Parathyroid adenoma (tissue), 2 donors: ENCODE results near the gene ABCD1.

Experiments used
- H2AFZ ChIP-seq: fragments of 300-600 bp; sonication (generic); one replicate; pipeline ENCODE4 v1.7.0; 2017; ENCODE audit warnings: antibody characterized with exemption, mild to moderate bottlenecking
- H3K27ac ChIP-seq: fragments of 300-600 bp; sonication (generic); one replicate; pipeline ENCODE4 v1.7.0; 2017
- H3K27me3 ChIP-seq: fragments of 300-600 bp; sonication (generic); one replicate; pipeline ENCODE4 v1.7.0; 2017; ENCODE audit warnings: low read length; ENCODE audit not compliant: control insufficient read depth, insufficient read depth
- H3K36me3 ChIP-seq: fragments of 300-600 bp; sonication (generic); one replicate; pipeline ENCODE4 v1.7.0; 2017; ENCODE audit warnings: low read length; ENCODE audit not compliant: control insufficient read depth, insufficient read depth
- H3K4me1 ChIP-seq: fragments of 300-600 bp; sonication (generic); one replicate; pipeline ENCODE4 v1.7.0; 2017; ENCODE audit warnings: control low read depth
- H3K4me2 ChIP-seq: fragments of 300-600 bp; sonication (generic); one replicate; pipeline ENCODE4 v1.7.0; 2017; ENCODE audit warnings: low read length
- H3K4me3 ChIP-seq: fragments of 300-600 bp; sonication (generic); one replicate; pipeline ENCODE4 v1.7.0; 2017; ENCODE audit warnings: low read depth, low read length
- H3K79me2 ChIP-seq: fragments of 300-600 bp; sonication (generic); one replicate; pipeline ENCODE4 v1.7.0; 2017; ENCODE audit warnings: control low read depth
- H3K9ac ChIP-seq: fragments of 300-600 bp; sonication (generic); one replicate; pipeline ENCODE4 v1.7.0; 2017; ENCODE audit warnings: mild to moderate bottlenecking
- H3K9me3 ChIP-seq: fragments of 300-600 bp; sonication (generic); one replicate; pipeline ENCODE4 v1.7.0; 2017; ENCODE audit warnings: low read length; ENCODE audit not compliant: control insufficient read depth
- CTCF ChIP-seq: fragments of 300-600 bp; sonication (generic); IDR thresholded peaks from one replicate; pipeline ENCODE4 v1.7.0; 2017; ENCODE audit warnings: antibody characterized with exemption, mild to moderate bottlenecking
- donor health status: primary hyperparathyroidism.

The ABCD1 gene

DNA sequence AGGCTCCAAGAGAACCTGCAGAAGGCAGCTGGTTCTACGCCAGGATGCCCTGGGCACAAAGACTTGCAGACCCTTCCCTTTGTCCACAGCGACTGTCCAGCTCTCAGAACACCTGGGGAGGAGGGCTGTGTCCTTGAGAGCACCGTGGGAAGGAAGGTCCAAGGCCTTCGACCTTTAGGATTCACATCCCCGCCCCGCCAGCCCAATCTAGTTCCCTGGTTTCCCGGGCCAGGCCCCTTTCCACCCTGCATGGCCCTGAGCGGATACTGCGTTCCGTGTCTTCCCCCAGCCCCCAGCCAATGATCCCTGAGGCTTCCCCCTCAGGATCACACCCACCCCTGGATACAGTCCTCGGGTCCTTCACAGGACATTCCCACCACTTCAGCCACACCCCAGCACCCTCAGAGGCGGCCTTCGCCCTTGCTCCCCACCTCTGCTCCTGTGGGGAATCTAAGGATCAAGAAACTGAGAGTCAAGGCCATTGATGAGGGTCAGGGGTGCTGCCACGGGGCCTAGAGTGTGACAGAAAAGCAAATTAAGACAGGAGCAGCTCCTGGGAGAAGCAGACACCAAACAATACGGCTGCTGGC is 9.1 kb downstream of the ABCD1 start:
- no peak for TF ChIP-seq CTCF
- no peaks in the 10 kb centered on the region for H3K9me3 ChIP-seq
- no peaks in the 10 kb centered on the region for H3K79me2 ChIP-seq
- H3K27ac ChIP-seq, result no peak overlapping the region
- no peaks in the 10 kb centered on the region for H3K4me1 ChIP-seq
- H2AFZ ChIP-seq, result no peak overlapping the region
- H3K4me2 ChIP-seq, result no peak overlapping the region
- no peaks in the 10 kb centered on the region for H3K36me3 ChIP-seq
- no peaks in the 10 kb centered on the region for H3K27me3 ChIP-seq
- no peak overlapping the region for H3K4me3 ChIP-seq
- no peak overlapping the region for H3K9ac ChIP-seq

- H3K9ac ChIP-seq, result no peak overlapping the region
- TF ChIP-seq CTCF, result no peak
- H3K4me1 ChIP-seq, result no peaks in the 10 kb centered on the region
- H3K4me3 ChIP-seq, result no peak overlapping the region
- no peaks in the 10 kb centered on the region for H3K36me3 ChIP-seq
- no peak overlapping the region for H3K4me2 ChIP-seq
- H3K79me2 ChIP-seq, result no peaks in the 10 kb centered on the region
- H2AFZ ChIP-seq, result no peak overlapping the region
- no peaks in the 10 kb centered on the region for H3K27me3 ChIP-seq
- H3K27ac ChIP-seq, result no peak overlapping the region
- no peaks in the 10 kb centered on the region for H3K9me3 ChIP-seq
Measured at GRCh38 chrX:153734871-153735270, 10.2 kb downstream of the ABCD1 start.

DNA sequence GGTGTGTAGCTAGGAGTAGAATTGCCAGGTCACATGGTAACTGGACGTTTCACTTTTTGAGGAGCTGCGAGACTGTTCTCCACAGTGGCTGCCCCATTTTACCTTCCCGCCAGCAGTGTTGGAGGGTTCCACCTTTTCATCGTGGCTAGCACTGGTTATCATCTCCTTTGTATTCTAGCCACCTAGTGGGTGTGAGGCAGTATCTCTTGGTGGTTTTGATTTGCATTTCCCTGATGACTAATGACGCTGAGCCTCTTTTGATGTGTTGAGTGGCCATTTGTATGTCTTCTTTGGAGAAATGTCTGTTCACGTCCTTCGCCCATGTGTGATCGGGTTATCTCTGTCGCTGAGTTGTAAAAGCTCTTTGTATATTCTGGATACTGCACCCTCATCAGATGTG is 10.6 kb downstream of the ABCD1 start:
- Histone ChIP-seq H3K27ac (no peak overlapping the region), H3K4me2 (no peak overlapping the region)
- TF ChIP-seq CTCF, result no peak

GRCh38 chrX:153736071-153736820 is 11.6 kb downstream of the ABCD1 start:
- Histone ChIP-seq H3K4me1 (no peaks in the 10 kb centered on the region), H3K9me3 (no peaks in the 10 kb centered on the region), H3K79me2 (no peaks in the 10 kb centered on the region), H3K4me2 (no peak overlapping the region), H3K27me3 (no peaks in the 10 kb centered on the region), H3K36me3 (no peaks in the 10 kb centered on the region), H3K27ac (no peak overlapping the region), H3K4me3 (no peak overlapping the region), H2AFZ (no peak overlapping the region), H3K9ac (no peak overlapping the region)
- no peak for TF ChIP-seq CTCF

More for the DNA sequence above, 10.6 kb downstream of the ABCD1 start:
- Histone ChIP-seq H3K4me3 (no peak overlapping the region), H3K9me3 (no peaks in the 10 kb centered on the region), H2AFZ (no peak overlapping the region), H3K36me3 (no peaks in the 10 kb centered on the region), H3K9ac (no peak overlapping the region), H3K4me1 (no peaks in the 10 kb centered on the region), H3K79me2 (no peaks in the 10 kb centered on the region), H3K27me3 (no peaks in the 10 kb centered on the region)
